ENCODE data around the gene EYA4.

GRCh38 chr6:133297657-133298056, 56.5 kb downstream of the EYA4 start:
- TF ChIP-seq EZH2 (optimal IDR thresholded peaks at IDR 0.05; ENCODE audit: low read depth, low read length) (no peak), EZH2phosphoT487 (IDR thresholded peaks at IDR 0.05; ENCODE audit: low read length) (no peak)
- TF ChIP-seq, protein P1, sequence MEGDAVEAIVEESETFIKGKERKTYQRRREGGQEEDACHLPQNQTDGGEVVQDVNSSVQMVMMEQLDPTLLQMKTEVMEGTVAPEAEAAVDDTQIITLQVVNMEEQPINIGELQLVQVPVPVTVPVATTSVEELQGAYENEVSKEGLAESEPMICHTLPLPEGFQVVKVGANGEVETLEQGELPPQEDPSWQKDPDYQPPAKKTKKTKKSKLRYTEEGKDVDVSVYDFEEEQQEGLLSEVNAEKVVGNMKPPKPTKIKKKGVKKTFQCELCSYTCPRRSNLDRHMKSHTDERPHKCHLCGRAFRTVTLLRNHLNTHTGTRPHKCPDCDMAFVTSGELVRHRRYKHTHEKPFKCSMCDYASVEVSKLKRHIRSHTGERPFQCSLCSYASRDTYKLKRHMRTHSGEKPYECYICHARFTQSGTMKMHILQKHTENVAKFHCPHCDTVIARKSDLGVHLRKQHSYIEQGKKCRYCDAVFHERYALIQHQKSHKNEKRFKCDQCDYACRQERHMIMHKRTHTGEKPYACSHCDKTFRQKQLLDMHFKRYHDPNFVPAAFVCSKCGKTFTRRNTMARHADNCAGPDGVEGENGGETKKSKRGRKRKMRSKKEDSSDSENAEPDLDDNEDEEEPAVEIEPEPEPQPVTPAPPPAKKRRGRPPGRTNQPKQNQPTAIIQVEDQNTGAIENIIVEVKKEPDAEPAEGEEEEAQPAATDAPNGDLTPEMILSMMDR (IDR thresholded peaks at IDR 0.05; ENCODE audit: low read length): no peak

Measured in MM.1S (cell line).